NB4 (cell line): Measurements from ENCODE around the gene ANKRD53.

Experiments used
- CTCF ChIP-seq: IDR thresholded peaks from one replicate; pipeline ENCODE4 v1.5.1; 2012; ENCODE audit warnings: low read depth, low read length
- MYC ChIP-seq: IDR thresholded peaks from 2 replicates; pipeline ENCODE4 v1.6.1; 2011; ENCODE audit warnings: low read depth, low read length
- POLR2A ChIP-seq: IDR thresholded peaks from 2 replicates; pipeline ENCODE4 v1.6.1; 2011; ENCODE audit warnings: mild to moderate bottlenecking; ENCODE audit not compliant: insufficient read length; ENCODE audit errors: extremely low read depth
- TF ChIP-seq, protein P1 (sequence below): IDR thresholded peaks from 2 replicates; pipeline ENCODE4 v1.6.1; 2011; ENCODE audit warnings: low read depth, low read length

DNA sequence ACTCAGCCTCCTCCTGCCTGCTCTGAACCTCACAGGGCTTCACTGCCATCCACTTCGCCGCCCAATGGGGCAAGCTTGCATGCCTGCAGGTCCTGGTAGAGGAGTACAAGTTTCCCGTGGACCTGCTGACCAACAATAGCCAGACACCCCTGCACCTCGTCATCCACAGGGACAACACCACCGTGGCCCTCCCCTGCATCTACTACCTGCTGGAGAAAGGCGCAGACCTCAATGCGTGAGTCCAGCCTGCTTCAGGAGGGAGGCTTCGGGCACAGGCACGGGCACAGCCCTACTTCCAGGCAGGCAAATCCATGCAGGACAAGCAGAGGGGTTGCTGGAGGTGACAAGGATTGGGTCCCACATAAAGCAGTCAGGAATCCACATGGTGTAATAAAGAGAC, 1.2 kb downstream of the ANKRD53 start:
- TF ChIP-seq POLR2A (no peak), CTCF (no peak), MYC (no peak)
- TF ChIP-seq, protein P1, sequence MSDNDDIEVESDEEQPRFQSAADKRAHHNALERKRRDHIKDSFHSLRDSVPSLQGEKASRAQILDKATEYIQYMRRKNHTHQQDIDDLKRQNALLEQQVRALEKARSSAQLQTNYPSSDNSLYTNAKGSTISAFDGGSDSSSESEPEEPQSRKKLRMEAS: no peak
